Liver (tissue), 3 donors: ENCODE measurements around the gene SUPT20H.

Source experiments
- FOXA2 ChIP-seq: IDR thresholded peaks from 2 replicates; pipeline ENCODE4 v1.6.1; 2016; ENCODE audit warnings: antibody characterized with exemption
- TAF1 ChIP-seq: conservative IDR thresholded peaks from 2 replicates; pipeline ENCODE4 v1.6.1; 2016; ENCODE audit warnings: antibody characterized with exemption, mild to moderate bottlenecking
- YY1 ChIP-seq: IDR thresholded peaks from 2 replicates; pipeline ENCODE4 v1.6.1; 2016; ENCODE audit warnings: antibody characterized with exemption, mild to moderate bottlenecking
- TF ChIP-seq, protein P1 (sequence below): IDR thresholded peaks from 2 replicates; pipeline ENCODE4 v1.6.1; 2016; ENCODE audit warnings: antibody characterized with exemption
- TF ChIP-seq, protein P2 (sequence below): IDR thresholded peaks from 2 replicates; pipeline ENCODE4 v1.6.1; 2016; ENCODE audit warnings: antibody characterized with exemption
- TF ChIP-seq, protein P3 (sequence below): fragments of 150-350 bp; IDR thresholded peaks from 2 replicates; pipeline ENCODE4 v1.5.1; 2017; ENCODE audit warnings: improper control_type of control experiment, low read depth, low read length; ENCODE audit not compliant: missing input control
- donor health status: healthy.
- donor health status: healthy.

DNA sequence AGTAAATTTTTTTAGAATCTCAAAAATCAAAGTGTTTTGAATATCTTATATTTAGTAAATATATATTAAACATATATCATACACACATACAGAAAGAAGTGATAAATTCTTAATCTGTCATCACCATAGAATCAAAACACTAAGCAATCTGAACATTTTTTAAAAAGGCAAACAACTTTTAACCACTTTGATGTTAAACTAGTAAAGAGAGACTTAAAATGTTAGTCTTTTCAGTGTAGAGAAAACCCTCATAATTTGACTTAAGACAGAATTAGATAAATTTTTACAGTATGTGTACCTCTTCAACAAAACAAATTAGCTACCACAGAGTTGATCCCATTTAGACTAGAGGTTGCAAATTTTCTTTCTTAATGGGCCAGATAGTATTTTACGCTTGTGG, 13.4 kb downstream of the SUPT20H start:
- TF ChIP-seq YY1 (no peak), FOXA2 (no peak), TAF1 (no peak)
- TF ChIP-seq, protein P1, sequence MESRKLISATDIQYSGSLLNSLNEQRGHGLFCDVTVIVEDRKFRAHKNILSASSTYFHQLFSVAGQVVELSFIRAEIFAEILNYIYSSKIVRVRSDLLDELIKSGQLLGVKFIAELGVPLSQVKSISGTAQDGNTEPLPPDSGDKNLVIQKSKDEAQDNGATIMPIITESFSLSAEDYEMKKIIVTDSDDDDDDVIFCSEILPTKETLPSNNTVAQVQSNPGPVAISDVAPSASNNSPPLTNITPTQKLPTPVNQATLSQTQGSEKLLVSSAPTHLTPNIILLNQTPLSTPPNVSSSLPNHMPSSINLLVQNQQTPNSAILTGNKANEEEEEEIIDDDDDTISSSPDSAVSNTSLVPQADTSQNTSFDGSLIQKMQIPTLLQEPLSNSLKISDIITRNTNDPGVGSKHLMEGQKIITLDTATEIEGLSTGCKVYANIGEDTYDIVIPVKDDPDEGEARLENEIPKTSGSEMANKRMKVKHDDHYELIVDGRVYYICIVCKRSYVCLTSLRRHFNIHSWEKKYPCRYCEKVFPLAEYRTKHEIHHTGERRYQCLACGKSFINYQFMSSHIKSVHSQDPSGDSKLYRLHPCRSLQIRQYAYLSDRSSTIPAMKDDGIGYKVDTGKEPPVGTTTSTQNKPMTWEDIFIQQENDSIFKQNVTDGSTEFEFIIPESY: no peak
- TF ChIP-seq, protein P2, sequence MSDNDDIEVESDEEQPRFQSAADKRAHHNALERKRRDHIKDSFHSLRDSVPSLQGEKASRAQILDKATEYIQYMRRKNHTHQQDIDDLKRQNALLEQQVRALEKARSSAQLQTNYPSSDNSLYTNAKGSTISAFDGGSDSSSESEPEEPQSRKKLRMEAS: no peak
- TF ChIP-seq, protein P3, sequence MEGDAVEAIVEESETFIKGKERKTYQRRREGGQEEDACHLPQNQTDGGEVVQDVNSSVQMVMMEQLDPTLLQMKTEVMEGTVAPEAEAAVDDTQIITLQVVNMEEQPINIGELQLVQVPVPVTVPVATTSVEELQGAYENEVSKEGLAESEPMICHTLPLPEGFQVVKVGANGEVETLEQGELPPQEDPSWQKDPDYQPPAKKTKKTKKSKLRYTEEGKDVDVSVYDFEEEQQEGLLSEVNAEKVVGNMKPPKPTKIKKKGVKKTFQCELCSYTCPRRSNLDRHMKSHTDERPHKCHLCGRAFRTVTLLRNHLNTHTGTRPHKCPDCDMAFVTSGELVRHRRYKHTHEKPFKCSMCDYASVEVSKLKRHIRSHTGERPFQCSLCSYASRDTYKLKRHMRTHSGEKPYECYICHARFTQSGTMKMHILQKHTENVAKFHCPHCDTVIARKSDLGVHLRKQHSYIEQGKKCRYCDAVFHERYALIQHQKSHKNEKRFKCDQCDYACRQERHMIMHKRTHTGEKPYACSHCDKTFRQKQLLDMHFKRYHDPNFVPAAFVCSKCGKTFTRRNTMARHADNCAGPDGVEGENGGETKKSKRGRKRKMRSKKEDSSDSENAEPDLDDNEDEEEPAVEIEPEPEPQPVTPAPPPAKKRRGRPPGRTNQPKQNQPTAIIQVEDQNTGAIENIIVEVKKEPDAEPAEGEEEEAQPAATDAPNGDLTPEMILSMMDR: no peak
